Nephron progenitor cell (in vitro differentiated cells): ENCODE results near the gene MRPL16.
A peak's percentile ranks its signal among the peaks of the same experiment; 100 is the strongest.
"Not testable (repeated sequence)": the region's sequence is repeated elsewhere in the genome, so short reads cannot be mapped to it uniquely, and the experiment has no call there.

Experiments
- DNase-seq: peaks from one replicate; pipeline ENCODE4 v3.0.0; 2021
- H3K27ac Mint-ChIP-seq: 2 replicates; pipeline ENCODE4 v1.8.0; 2021; ENCODE audit warnings: mild to moderate bottlenecking, moderate library complexity, mixed read lengths
- H3K27me3 Mint-ChIP-seq: 2 replicates; pipeline ENCODE4 v1.8.0; 2021; ENCODE audit warnings: mild to moderate bottlenecking, low read depth, mixed read lengths; ENCODE audit not compliant: poor library complexity
- H3K36me3 Mint-ChIP-seq: 2 replicates; pipeline ENCODE4 v1.8.0; 2021; ENCODE audit warnings: low read depth, mixed read lengths
- H3K4me1 Mint-ChIP-seq: 2 replicates; pipeline ENCODE4 v1.8.0; 2021; ENCODE audit warnings: mixed read lengths
- H3K4me3 Mint-ChIP-seq: 2 replicates; pipeline ENCODE4 v1.8.0; 2021; ENCODE audit warnings: mild to moderate bottlenecking, moderate library complexity, mixed read lengths
- H3K9me3 Mint-ChIP-seq: 2 replicates; pipeline ENCODE4 v1.8.0; 2021; ENCODE audit warnings: mild to moderate bottlenecking, moderate library complexity, mixed read lengths
- CTCF ChIP-seq: fragments of 200-600 bp; sonication (generic); IDR thresholded peaks from 2 replicates; pipeline ENCODE4 v1.5.0; 2021; ENCODE audit warnings: antibody characterized with exemption

MRPL16 gene

GRCh38 chr11:59810189-59810910 lies at the start of gene MRPL16:
TSS of gene MRPL16 (minus strand) at chr11:59810778. CDS start at chr11:59810658, 120 bp downstream.
- Mint-ChIP-seq H3K4me1 (peaks cover 27% of the 10 kb centered on the region), H3K9me3 (no peaks in the 10 kb centered on the region), H3K27ac (peak within 1 kb of the TSS; percentile 98), H3K4me3 (peak within 1 kb of the TSS; percentile 95), H3K36me3 (peaks cover 16% of the 10 kb centered on the region), H3K27me3 (no peaks in the 10 kb centered on the region)
- TF ChIP-seq CTCF, result no peak
- peak; percentile 87 for DNase-seq

- H3K4me3 Mint-ChIP-seq, result no peak overlapping the region
- H3K27me3 Mint-ChIP-seq, result peaks cover 5% of the 10 kb centered on the region
- H3K4me1 Mint-ChIP-seq, result no peaks in the 10 kb centered on the region
- DNase-seq, result no peak
- no peak for TF ChIP-seq CTCF
- no peaks in the 10 kb centered on the region for H3K9me3 Mint-ChIP-seq
- no peak overlapping the region for H3K27ac Mint-ChIP-seq
- H3K36me3 Mint-ChIP-seq, result no peaks in the 10 kb centered on the region
These were observed 49.1 kb upstream of the MRPL16 start for GRCh38 chr11:59859673-59860072.

GRCh38 chr11:59857439-59858434 lies 47.2 kb upstream of the MRPL16 start:
- DNase-seq, result no peak
- H3K27ac Mint-ChIP-seq, result peak overlapping the region; percentile 13
- no peak for TF ChIP-seq CTCF
- no peaks in the 10 kb centered on the region for H3K36me3 Mint-ChIP-seq
- no peaks in the 10 kb centered on the region for H3K27me3 Mint-ChIP-seq
- no peak overlapping the region for H3K4me3 Mint-ChIP-seq
- no peaks in the 10 kb centered on the region for H3K9me3 Mint-ChIP-seq
- H3K4me1 Mint-ChIP-seq, result no peaks in the 10 kb centered on the region

- TF ChIP-seq CTCF, result no peak
- no peak for DNase-seq
- Mint-ChIP-seq H3K9me3 (no peaks in the 10 kb centered on the region), H3K27me3 (no peaks in the 10 kb centered on the region), H3K36me3 (no peaks in the 10 kb centered on the region), H3K4me3 (no peak overlapping the region), H3K4me1 (no peaks in the 10 kb centered on the region), H3K27ac (no peak overlapping the region)
These were observed 44.3 kb upstream of the MRPL16 start for GRCh38 chr11:59854871-59855270.

GRCh38 chr11:59851416-59851815 lies 40.8 kb upstream of the MRPL16 start:
- not testable (repeated sequence) for H3K36me3 Mint-ChIP-seq, H3K9me3 Mint-ChIP-seq, H3K4me3 Mint-ChIP-seq

GRCh38 chr11:59849551-59849950 lies 39.0 kb upstream of the MRPL16 start:
- H3K9me3 Mint-ChIP-seq, H3K36me3 Mint-ChIP-seq, DNase-seq, H3K27me3 Mint-ChIP-seq, H3K4me3 Mint-ChIP-seq, H3K27ac Mint-ChIP-seq: not testable (repeated sequence)
- H3K4me1 Mint-ChIP-seq, result peaks cover 12% of the 10 kb centered on the region

More at GRCh38 chr11:59851416-59851815, 40.8 kb upstream of the MRPL16 start:
- H3K27me3 Mint-ChIP-seq, H3K27ac Mint-ChIP-seq, H3K4me1 Mint-ChIP-seq, DNase-seq: not testable (repeated sequence)
